H1 (cell line): ENCODE measurements around the gene GLRA2.

Experiments
- ATF3 ChIP-seq: IDR thresholded peaks from 2 replicates; pipeline ENCODE4 v1.6.1; 2011; ENCODE audit warnings: low read depth, mild to moderate bottlenecking, low read length; ENCODE audit not compliant: insufficient read depth
- CEBPB ChIP-seq: IDR thresholded peaks from 2 replicates; pipeline ENCODE4 v1.6.1; 2012; ENCODE audit warnings: low read depth, low read length
- CTCF ChIP-seq, 3 experiments: IDR thresholded peaks; 1 replicate in 2 of 3; 2 replicates in 1 of 3; pipeline versions ENCODE4 v1.5.1 to v1.6.1; 2011; ENCODE audit warnings: low read length in 3 of 3, mild to moderate bottlenecking in 3 of 3, inconsistent platforms in 2 of 3, low read depth in 1 of 3, moderate library complexity in 1 of 3; ENCODE audit not compliant: insufficient read depth in 1 of 3; ENCODE audit errors: control extremely low read depth in 1 of 3
- EGR1 ChIP-seq: IDR thresholded peaks from 2 replicates; pipeline ENCODE4 v1.6.1; 2011; ENCODE audit warnings: low read depth, low read length, borderline replicate concordance
- EZH2 ChIP-seq: fragments of 200-600 bp; sonication (generic); IDR thresholded peaks from 2 replicates; pipeline ENCODE4 v1.7.1; 2012; ENCODE audit warnings: low read depth, mild to moderate bottlenecking, moderate library complexity, low read length, inconsistent platforms; ENCODE audit not compliant: severe bottlenecking
- POLR2A ChIP-seq, 2 experiments: IDR thresholded peaks; 1 replicate in 1 of 2; 2 replicates in 1 of 2; pipeline ENCODE4 v1.6.1; 2011; ENCODE audit warnings: low read depth in 2 of 2, low read length in 2 of 2, mild to moderate bottlenecking in 2 of 2; ENCODE audit errors: control extremely low read depth in 1 of 2
- RFX5 ChIP-seq: IDR thresholded peaks from 2 replicates; pipeline ENCODE4 v1.6.1; 2011; ENCODE audit warnings: low read depth, low read length, improper control_type of control experiment, borderline replicate concordance
- SIN3A ChIP-seq, 2 experiments: IDR thresholded peaks in 1 of 2; conservative IDR thresholded peaks in 1 of 2; 2 replicates each; pipeline ENCODE4 v1.6.1; 2011 to 2012; ENCODE audit warnings: low read length in 2 of 2, improper control_type of control experiment in 1 of 2, low read depth in 1 of 2, mild to moderate bottlenecking in 1 of 2
- ZNF274 ChIP-seq: IDR thresholded peaks from 2 replicates; pipeline ENCODE4 v1.7.0; 2012; ENCODE audit warnings: low read length, borderline replicate concordance; ENCODE audit errors: extremely low read depth

DNA sequence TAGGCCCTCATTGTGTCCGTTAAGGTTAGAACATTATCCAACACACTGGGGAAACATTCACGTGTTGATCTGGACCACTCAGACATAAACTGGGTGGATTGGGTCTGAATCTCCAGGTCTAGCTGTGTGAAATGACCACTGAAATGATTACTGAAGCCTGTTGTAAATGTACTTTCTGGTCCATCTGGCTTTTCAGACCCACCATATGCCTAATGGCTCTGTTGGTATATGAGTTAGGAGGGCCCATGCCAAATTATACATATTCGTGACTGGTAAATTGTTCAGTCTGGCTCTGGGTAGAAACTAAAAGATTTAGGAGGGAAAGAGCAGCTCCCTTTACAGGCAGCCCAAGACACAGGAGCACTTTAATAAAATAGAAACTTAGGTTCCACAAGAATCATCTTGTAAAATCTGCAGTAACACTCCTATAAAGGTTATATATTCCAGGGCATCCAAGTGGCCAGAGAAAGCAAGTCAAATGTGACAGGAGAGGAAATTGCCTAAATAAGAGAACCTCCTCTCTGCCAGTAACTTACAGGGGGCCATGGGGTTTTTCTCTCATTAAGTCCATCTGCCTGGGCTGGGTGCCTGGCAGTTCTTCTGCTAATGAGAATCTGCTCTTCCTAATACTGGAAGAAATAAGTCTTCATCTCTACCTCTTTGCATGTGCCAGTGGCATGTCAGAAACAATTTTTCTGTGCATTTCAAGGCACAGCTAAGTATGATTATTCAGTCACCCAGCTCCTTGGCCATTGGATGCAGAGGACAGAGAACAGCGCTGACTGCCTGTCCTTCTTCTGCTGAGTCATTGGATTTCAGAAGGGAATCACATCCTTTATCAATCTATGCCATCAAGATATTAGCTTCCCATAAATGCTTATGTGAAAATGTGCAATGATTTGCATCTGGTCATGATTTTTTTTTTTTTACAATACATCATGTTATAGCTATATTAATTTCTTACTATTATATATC, 112.6 kb downstream of the GLRA2 start:
- no peak for TF ChIP-seq EZH2
- TF ChIP-seq CTCF (IDR thresholded peaks at IDR 0.05; ENCODE audit: control extremely low read depth in 1 of 3, insufficient read depth in 1 of 3, low read depth in 1 of 3, low read length in 3 of 3) = no peak
- no peak for TF ChIP-seq POLR2A (IDR thresholded peaks at IDR 0.05; ENCODE audit: control extremely low read depth in 1 of 2, low read depth in 2 of 2, low read length in 2 of 2)
- no peak for TF ChIP-seq ZNF274
- no peak for TF ChIP-seq RFX5
- TF ChIP-seq CEBPB = no peak
- no peak for TF ChIP-seq ATF3
- TF ChIP-seq EGR1 = no peak
- TF ChIP-seq SIN3A (conservative IDR thresholded peaks at IDR 0.05 in 1 of 2, IDR thresholded peaks at IDR 0.05 in 1 of 2; ENCODE audit: low read depth in 1 of 2, low read length in 2 of 2) = no peak
